IMR-90 (cell line): ENCODE measurements around the gene ACVR1. TPM values are rescaled to one million over a fixed set of nuclear protein-coding genes. Genes with fewer than 3 reads are reported as not detected.

Experiments
- ATAC-seq: fragments of 200-7000 bp; cut with Tn5 transposase; 2 replicates; pipeline ENCODE4 v1.9.1; 2020; ENCODE audit warnings: low read depth, mild to moderate bottlenecking, moderate library complexity
- BruUV-seq: library from RNA; stranded (reverse); fragments of 400-500 nt; replicated peaks from 2 replicates; lab custom pipeline; 2021; lab: Mats Ljungman, UMichigan
- CTCF ChIA-PET: fragments of 300-600 bp; formaldehyde crosslinking; extraction: SDS; loops from one replicate; lab custom pipeline; 2021; ENCODE audit warnings: antibody characterized with exemption; lab: Yijun Ruan, JAX
- POLR2A ChIA-PET: fragments of 300-600 bp; sonication (Branson Sonifier 250); formaldehyde crosslinking; loops from one replicate; lab custom pipeline; 2022; ENCODE audit warnings: antibody characterized with exemption; ENCODE audit not compliant: unreplicated experiment; lab: Charles Lee
- DNase-seq: peaks from one replicate; pipeline ENCODE4 v3.0.0; 2013
- H2AFZ ChIP-seq: replicated peaks from 2 replicates; pipeline ENCODE3; 2013; ENCODE audit warnings: low read length, mild to moderate bottlenecking; ENCODE audit not compliant: poor library complexity
- H2AK5ac ChIP-seq: 2 replicates; pipeline ENCODE4 v1.6.1; 2013; ENCODE audit warnings: low read depth, low read length, inconsistent platforms
- H2AK9ac ChIP-seq: replicated peaks from 2 replicates; pipeline ENCODE3; 2013; ENCODE audit warnings: mild to moderate bottlenecking, low read depth, low read length, moderate library complexity; ENCODE audit not compliant: poor library complexity
- H2BK120ac ChIP-seq: 2 replicates; pipeline ENCODE4 v1.6.1; 2013; ENCODE audit warnings: low read depth, low read length, inconsistent platforms
- H2BK15ac ChIP-seq: 3 replicates; pipeline ENCODE4 v1.6.1; 2013; ENCODE audit warnings: low read depth, low read length, inconsistent platforms
- H2BK20ac ChIP-seq: 2 replicates; pipeline ENCODE4 v1.6.1; 2013; ENCODE audit warnings: low read depth, mild to moderate bottlenecking, inconsistent platforms, low read length, moderate library complexity
- H2BK5ac ChIP-seq: 2 replicates; pipeline ENCODE4 v1.6.1; 2013; ENCODE audit warnings: mild to moderate bottlenecking, low read depth, low read length, inconsistent platforms; ENCODE audit not compliant: poor library complexity, severe bottlenecking
- H3K14ac ChIP-seq: replicated peaks from 2 replicates; pipeline ENCODE4 v1.6.1; 2013; ENCODE audit warnings: low read depth, low read length, inconsistent platforms
- H3K18ac ChIP-seq: 2 replicates; pipeline ENCODE4 v1.6.1; 2013; ENCODE audit warnings: low read depth, low read length, control low read depth
- H3K23ac ChIP-seq: 2 replicates; pipeline ENCODE4 v1.6.1; 2013; ENCODE audit warnings: low read depth, low read length, inconsistent platforms
- H3K27ac ChIP-seq: 2 replicates; pipeline ENCODE4 v1.5.1; 2013; ENCODE audit warnings: mild to moderate bottlenecking, control low read depth, low read length; ENCODE audit not compliant: insufficient read depth
- H3K27me3 ChIP-seq: 2 replicates; pipeline ENCODE4 v1.6.1; 2013; ENCODE audit warnings: low read length; ENCODE audit not compliant: control insufficient read depth, insufficient read depth
- H3K36me3 ChIP-seq: 2 replicates; pipeline ENCODE4 v1.6.1; 2013; ENCODE audit warnings: low read length, mixed read lengths; ENCODE audit not compliant: control insufficient read depth, insufficient read depth
- H3K4ac ChIP-seq: 2 replicates; pipeline ENCODE4 v1.6.1; 2013; ENCODE audit warnings: low read depth, low read length, inconsistent platforms
- H3K4me1 ChIP-seq: 2 replicates; pipeline ENCODE4 v1.6.1; 2013; ENCODE audit warnings: low read length, mixed read lengths; ENCODE audit not compliant: control insufficient read depth, insufficient read depth
- H3K4me2 ChIP-seq: 2 replicates; pipeline ENCODE4 v1.6.1; 2013; ENCODE audit warnings: low read depth, mild to moderate bottlenecking, control low read depth, low read length, moderate library complexity
- H3K4me3 ChIP-seq: 2 replicates; pipeline ENCODE4 v1.5.1; 2013; ENCODE audit warnings: low read depth, mild to moderate bottlenecking, control low read depth, low read length, moderate library complexity; ENCODE audit not compliant: insufficient read depth
- H3K56ac ChIP-seq: 2 replicates; pipeline ENCODE4 v1.6.1; 2013; ENCODE audit warnings: low read length, inconsistent platforms; ENCODE audit not compliant: insufficient read depth; ENCODE audit errors: extremely low read depth
- H3K79me1 ChIP-seq, 2 experiments: 2 replicates each; pipeline ENCODE4 v1.6.1; 2013; ENCODE audit warnings: low read length in 2 of 2, inconsistent platforms in 1 of 2, low read depth in 1 of 2
- H3K9ac ChIP-seq: 2 replicates; pipeline ENCODE4 v1.6.1; 2013; ENCODE audit warnings: low read depth, low read length, control low read depth
- H3K9me1 ChIP-seq: 2 replicates; pipeline ENCODE4 v1.6.1; 2013; ENCODE audit warnings: low read length, inconsistent platforms; ENCODE audit not compliant: insufficient read depth
- H3K9me3 ChIP-seq: 2 replicates; pipeline ENCODE4 v1.6.1; 2013; ENCODE audit warnings: low read length; ENCODE audit not compliant: control insufficient read depth, insufficient read depth
- H4K20me1 ChIP-seq: 2 replicates; pipeline ENCODE4 v1.6.1; 2013; ENCODE audit warnings: low read length, inconsistent platforms; ENCODE audit not compliant: insufficient read depth
- H4K5ac ChIP-seq: 2 replicates; pipeline ENCODE4 v1.6.1; 2013; ENCODE audit warnings: mild to moderate bottlenecking, low read depth, low read length, control low read depth
- H4K8ac ChIP-seq, 2 experiments: 2 replicates each; pipeline ENCODE4 v1.6.1; 2013; ENCODE audit warnings: low read depth in 2 of 2, low read length in 2 of 2, control low read depth in 1 of 2, inconsistent platforms in 1 of 2
- H4K91ac ChIP-seq: 2 replicates; pipeline ENCODE4 v1.6.1; 2013; ENCODE audit warnings: low read depth, low read length, inconsistent platforms; ENCODE audit not compliant: insufficient read depth
- NFE2L2 ChIP-seq: fragments of 150-350 bp; IDR thresholded peaks from 2 replicates; pipeline ENCODE4 v1.6.1; 2016; ENCODE audit warnings: low read depth, mild to moderate bottlenecking, low read length
- WGBS, 2 experiments: methylation state at CpG; one replicate each; pipeline versions ENCODE4 v1.1.5 to v1.1.7; 2013; ENCODE audit warnings: missing lambda C conversion rate in 2 of 2; ENCODE audit not compliant: insufficient read length in 1 of 2; ENCODE audit errors: extremely low coverage in 2 of 2; 5-methylcytosine and 5-hydroxymethylcytosine counted together
- dilution Hi-C: fragments of 300-500 bp; cut with HindIII; formaldehyde crosslinking; loops from one replicate; pipeline ENCODE4 v1.14.3; 2018; ENCODE audit warnings: low sequenced_read_pairs; ENCODE audit not compliant: unreplicated experiment
- in situ Hi-C: fragments of 300-500 bp; cut with MboI; formaldehyde crosslinking; loops from 3 replicates; pipeline ENCODE4 v1.14.3; 2019; ENCODE audit warnings: low sequenced_read_pairs, inconsistent platforms, mixed read lengths
- intact Hi-C: fragments of 100-400 bp; cut with micrococcal nuclease; formaldehyde crosslinking; loops from 2 replicates; pipeline ENCODE4 v1.10.0; 2022
- polyA plus RNA-seq, 3 experiments: library from polyadenylated mRNA; depleted of rRNA; stranded (reverse); fragments of >200 nt; gene quantifications; 2 replicates each; pipeline ENCODE4 v1.2.3, GENCODE V29; 2012; ENCODE audit warnings: low replicate concordance in 1 of 3
- total RNA-seq: library from RNA; depleted of rRNA; stranded (reverse); fragments of >200 nt; gene quantifications from 2 replicates; pipeline ENCODE4 v1.2.3, GENCODE V29; 2012

Gene ACVR1
- total and polyA plus RNA-seq, 2 of the 4 experiments (the other 2 are of a cell fraction), result 21.1 to 40.8 TPM

- no CpG with 5 or more reads among the region's 1 CpG for WGBS, 2 experiments
- POLR2A ChIA-PET, result no interaction called here
- no peaks in the 10 kb centered on the region; the same call in 1 of the 2 replicates for H3K9me3 ChIP-seq
Measured at GRCh38 chr2:157920736-157921135, 44.6 kb upstream of the ACVR1 start.

More at GRCh38 chr2:157920736-157921135, 44.6 kb upstream of the ACVR1 start:
- dilution Hi-C loops (no loop called here), intact Hi-C loops (no loop called here), in situ Hi-C loops (no loop called here)
- CTCF ChIA-PET, result interaction anchor here (0.6 kb wide), 1 partner anchor 35 kb away, joined by 6 read pairs; no protein-coding TSS in a partner anchor
- H3K14ac ChIP-seq, result no peak overlapping the region
- H3K4ac ChIP-seq, result no peak overlapping the region
- H3K9ac ChIP-seq, result no peak overlapping the region
- no peak overlapping the region for H2AK5ac ChIP-seq
- H3K4me3 ChIP-seq, result no peak overlapping the region
- no peak for TF ChIP-seq NFE2L2
- H4K20me1 ChIP-seq, result no peaks in the 10 kb centered on the region
- no peak overlapping the region for H3K27ac ChIP-seq
- H4K91ac ChIP-seq, result no peak overlapping the region
- no peak overlapping the region for H3K18ac ChIP-seq
- no peak overlapping the region for H2BK20ac ChIP-seq
- no peak overlapping the region for H2AK9ac ChIP-seq
- H3K23ac ChIP-seq, result no peak overlapping the region
- no peaks in the 10 kb centered on the region for H3K9me1 ChIP-seq
- H4K8ac ChIP-seq, result no peak overlapping the region
- no peaks in the 10 kb centered on the region for H3K36me3 ChIP-seq
- H2BK120ac ChIP-seq, result no peak overlapping the region
- H2BK15ac ChIP-seq, result no peak overlapping the region
- H2AFZ ChIP-seq, result no peak overlapping the region
- H3K56ac ChIP-seq, result no peak overlapping the region
- DNase-seq, result no peak
- H2BK5ac ChIP-seq, result no peak overlapping the region
- H3K4me2 ChIP-seq, result no peak overlapping the region
- BruUV-seq, result no TSS peak
- ATAC-seq, result no peak
- H3K27me3 ChIP-seq, result peaks cover 3% of the 10 kb centered on the region
- no peaks in the 10 kb centered on the region for H3K4me1 ChIP-seq
- H3K79me1 ChIP-seq, result no peaks in the 10 kb centered on the region
- no peak overlapping the region for H4K5ac ChIP-seq
